Neuronal stem cell (in vitro differentiated cells): ENCODE data around the gene MB21D2.

Experiments
- DNase-seq: peaks from one replicate; pipeline ENCODE4 v3.0.0-alpha.2; 2013; ENCODE audit warnings: low spot score
- H2AFZ ChIP-seq: one replicate; pipeline ENCODE4 v1.6.1; 2013; ENCODE audit warnings: mild to moderate bottlenecking, low read length, inconsistent platforms
- H2AK5ac ChIP-seq: 2 replicates; pipeline ENCODE4 v1.6.1; 2013; ENCODE audit warnings: low read depth, mild to moderate bottlenecking, inconsistent platforms, low read length, moderate library complexity, mixed read lengths
- H2BK120ac ChIP-seq: 2 replicates; pipeline ENCODE4 v1.6.1; 2013; ENCODE audit warnings: low read depth, mild to moderate bottlenecking, inconsistent platforms, low read length, moderate library complexity, mixed read lengths
- H2BK12ac ChIP-seq: one replicate; pipeline ENCODE4 v1.6.1; 2013; ENCODE audit warnings: low read length, inconsistent platforms
- H2BK15ac ChIP-seq: 2 replicates; pipeline ENCODE4 v1.6.1; 2013; ENCODE audit warnings: mild to moderate bottlenecking, low read length, inconsistent platforms, mixed read lengths
- H2BK5ac ChIP-seq: one replicate; pipeline ENCODE4 v1.6.1; 2013; ENCODE audit warnings: inconsistent platforms, mild to moderate bottlenecking, low read length, moderate library complexity
- H3K14ac ChIP-seq: one replicate; pipeline ENCODE4 v1.6.1; 2013; ENCODE audit warnings: low read length, inconsistent platforms
- H3K18ac ChIP-seq: 2 replicates; pipeline ENCODE4 v1.6.1; 2013; ENCODE audit warnings: low read length, inconsistent platforms
- H3K23ac ChIP-seq: 2 replicates; pipeline ENCODE4 v1.6.1; 2013; ENCODE audit warnings: low read depth, mild to moderate bottlenecking, mixed read lengths, low read length, inconsistent platforms; ENCODE audit not compliant: poor library complexity
- H3K27ac ChIP-seq: replicated peaks from 3 replicates; pipeline ENCODE4 v1.5.1; 2013; ENCODE audit warnings: low read length, inconsistent platforms
- H3K27me3 ChIP-seq, 3 experiments: 2 replicates each; pipeline ENCODE4 v1.6.1; 2013; ENCODE audit warnings: low read length in 3 of 3, mild to moderate bottlenecking in 2 of 3, inconsistent platforms in 1 of 3, low read depth in 1 of 3, mixed read lengths in 1 of 3, moderate library complexity in 1 of 3; ENCODE audit not compliant: control insufficient read depth in 3 of 3, insufficient read depth in 3 of 3
- H3K36me3 ChIP-seq, 2 donors: replicated peaks in 1 of 2; 2 replicates each; pipeline ENCODE4 v1.6.1; 2013; ENCODE audit warnings: low read length in 2 of 2; ENCODE audit not compliant: control insufficient read depth in 2 of 2, insufficient read depth in 2 of 2
- H3K4ac ChIP-seq: 2 replicates; pipeline ENCODE4 v1.6.1; 2013; ENCODE audit warnings: inconsistent platforms, mild to moderate bottlenecking, low read length, moderate library complexity
- H3K4me1 ChIP-seq, 2 donors: 1 replicate in 1 of 2; 2 replicates in 1 of 2; pipeline ENCODE4 v1.6.1; 2013; ENCODE audit warnings: low read length in 2 of 2, low read depth in 1 of 2; ENCODE audit not compliant: control insufficient read depth in 2 of 2, insufficient read depth in 1 of 2
- H3K4me2 ChIP-seq: one replicate; pipeline ENCODE4 v1.6.1; 2013; ENCODE audit warnings: mild to moderate bottlenecking, low read length, inconsistent platforms; ENCODE audit not compliant: insufficient read depth, poor library complexity, severe bottlenecking
- H3K4me3 ChIP-seq, 2 donors: 2 replicates each; pipeline ENCODE4 v1.5.1; 2013; ENCODE audit warnings: low read length in 2 of 2, mild to moderate bottlenecking in 2 of 2, inconsistent platforms in 1 of 2, moderate library complexity in 1 of 2
- H3K79me1 ChIP-seq: one replicate; pipeline ENCODE4 v1.6.1; 2013; ENCODE audit warnings: low read depth, mild to moderate bottlenecking, inconsistent platforms, low read length, moderate library complexity
- H3K9ac ChIP-seq: one replicate; pipeline ENCODE4 v1.6.1; 2013; ENCODE audit warnings: mild to moderate bottlenecking, low read depth, low read length, inconsistent platforms; ENCODE audit not compliant: poor library complexity
- H3K9me3 ChIP-seq, 2 donors: replicated peaks in 1 of 2; 2 replicates each; pipeline versions ENCODE3 to v1.6.1; 2013; ENCODE audit warnings: low read length in 2 of 2, mild to moderate bottlenecking in 2 of 2, inconsistent platforms in 1 of 2, low read depth in 1 of 2, mixed read lengths in 1 of 2, moderate library complexity in 1 of 2; ENCODE audit not compliant: control insufficient read depth in 2 of 2, insufficient read depth in 1 of 2
- H4K8ac ChIP-seq: one replicate; pipeline ENCODE4 v1.6.1; 2013; ENCODE audit warnings: low read depth, mild to moderate bottlenecking, inconsistent platforms, low read length, moderate library complexity
- H4K91ac ChIP-seq: one replicate; pipeline ENCODE4 v1.6.1; 2013; ENCODE audit warnings: low read length, low read depth, mild to moderate bottlenecking, inconsistent platforms; ENCODE audit not compliant: poor library complexity
- WGBS, 2 donors: extraction: QIAGEN DNeasy Blood & Tissue Kit; methylation state at CpG; one replicate each; pipeline ENCODE4 v1.1.7; 2013; ENCODE audit warnings: missing lambda C conversion rate in 2 of 2, mixed read lengths in 1 of 2; ENCODE audit not compliant: insufficient read length in 2 of 2, insufficient replicate concordance in 1 of 2; ENCODE audit errors: extremely low coverage in 2 of 2; 5-methylcytosine and 5-hydroxymethylcytosine counted together

The MB21D2 gene

GRCh38 chr3:192911293-192911692 is 6.4 kb downstream of the MB21D2 start:
- Histone ChIP-seq H2BK15ac (no peak overlapping the region), H3K4ac (no peak overlapping the region), H3K9me3 (no peaks in the 10 kb centered on the region), H4K8ac (no peak overlapping the region), H2AK5ac (no peak overlapping the region), H2AFZ (no peak overlapping the region), H3K4me3 (no peak overlapping the region), H3K18ac (no peak overlapping the region), H3K4me1 (peaks cover 10 to 12% of the 10 kb centered on the region in 2 donors), H3K14ac (no peak overlapping the region), H2BK12ac (no peak overlapping the region), H2BK120ac (no peak overlapping the region), H3K79me1 (no peaks in the 10 kb centered on the region), H3K27me3 (no peaks in the 10 kb centered on the region), H2BK5ac (no peak overlapping the region), H3K27ac (no peak overlapping the region), H3K9ac (no peak overlapping the region), H3K23ac (no peak overlapping the region), H3K36me3 (no peaks in the 10 kb centered on the region), H4K91ac (no peak overlapping the region), H3K4me2 (no peak overlapping the region)
- DNase-seq = no peak
- WGBS, 2 donors = no CpG with 5 or more reads among the region's 1 CpG

- Histone ChIP-seq H2BK15ac (no peak overlapping the region), H3K9me3 (peaks cover 0 to 11% of the 10 kb centered on the region in 2 donors), H2BK5ac (no peak overlapping the region), H3K27ac (no peak overlapping the region), H2AFZ (no peak overlapping the region), H3K36me3 (no peaks in the 10 kb centered on the region), H3K4me1 (peaks cover 0 to 1% of the 10 kb centered on the region in 2 donors), H3K79me1 (no peaks in the 10 kb centered on the region), H4K91ac (no peak overlapping the region), H3K4me3 (no peak overlapping the region), H3K4ac (no peak overlapping the region), H2AK5ac (no peak overlapping the region), H3K14ac (no peak overlapping the region), H3K23ac (no peak overlapping the region), H3K4me2 (no peak overlapping the region), H2BK12ac (no peak overlapping the region), H3K9ac (no peak overlapping the region), H4K8ac (no peak overlapping the region), H2BK120ac (no peak overlapping the region), H3K27me3 (no peaks in the 10 kb centered on the region), H3K18ac (no peak overlapping the region)
- no peak for DNase-seq
- no CpG with 5 or more reads among the region's 4 CpGs for WGBS, 2 donors
Observed at GRCh38 chr3:192907784-192908183, 9.9 kb downstream of the MB21D2 start.

- no peak overlapping the region for H3K18ac ChIP-seq
- no peak overlapping the region for H4K91ac ChIP-seq
- H3K4ac ChIP-seq = no peak overlapping the region
- no peak overlapping the region for H3K4me2 ChIP-seq
- no peaks in the 10 kb centered on the region for H3K27me3 ChIP-seq
- H3K14ac ChIP-seq = no peak overlapping the region
- H2BK120ac ChIP-seq = no peak overlapping the region
- H3K9ac ChIP-seq = no peak overlapping the region
- no peak overlapping the region for H3K4me3 ChIP-seq
- no peak overlapping the region for H2AFZ ChIP-seq
- no peaks in the 10 kb centered on the region for H3K79me1 ChIP-seq
- H2BK5ac ChIP-seq = no peak overlapping the region
- WGBS, 2 donors = no CpG with 5 or more reads among the region's 1 CpG
- no peak overlapping the region for H2BK15ac ChIP-seq
- peaks cover 0 to 11% of the 10 kb centered on the region in 2 donors for H3K9me3 ChIP-seq
- H3K4me1 ChIP-seq = peaks cover 0 to 1% of the 10 kb centered on the region in 2 donors
- H4K8ac ChIP-seq = no peak overlapping the region
- H2BK12ac ChIP-seq = no peak overlapping the region
- no peaks in the 10 kb centered on the region for H3K36me3 ChIP-seq
- H2AK5ac ChIP-seq = no peak overlapping the region
- no peak for DNase-seq
- no peak overlapping the region for H3K23ac ChIP-seq
- no peak overlapping the region for H3K27ac ChIP-seq
Observed at GRCh38 chr3:192906940-192907339, 10.7 kb downstream of the MB21D2 start.

GRCh38 chr3:192905980-192906678 is 11.5 kb downstream of the MB21D2 start:
- no peak overlapping the region for H3K4me2 ChIP-seq
- no peak overlapping the region for H3K9ac ChIP-seq
- no peak overlapping the region for H3K4ac ChIP-seq
- no peak overlapping the region for H3K27ac ChIP-seq
- no peak overlapping the region for H4K8ac ChIP-seq
- H3K27me3 ChIP-seq = no peaks in the 10 kb centered on the region
- no peak overlapping the region for H2AK5ac ChIP-seq
- H2BK120ac ChIP-seq = no peak overlapping the region
- no peak overlapping the region for H2BK15ac ChIP-seq
- H3K36me3 ChIP-seq = no peaks in the 10 kb centered on the region
- H2AFZ ChIP-seq = no peak overlapping the region
- DNase-seq = no peak
- H3K18ac ChIP-seq = no peak overlapping the region
- no CpG with 5 or more reads among the region's 3 CpGs for WGBS, 2 donors
- no peak overlapping the region for H2BK5ac ChIP-seq
- H3K79me1 ChIP-seq = no peaks in the 10 kb centered on the region
- no peak overlapping the region for H3K4me3 ChIP-seq
- H2BK12ac ChIP-seq = no peak overlapping the region
- no peak overlapping the region for H3K14ac ChIP-seq
- H3K23ac ChIP-seq = no peak overlapping the region
- no peak overlapping the region for H4K91ac ChIP-seq
- H3K4me1 ChIP-seq = peaks cover 0 to 1% of the 10 kb centered on the region in 2 donors
- H3K9me3 ChIP-seq = peaks cover 0 to 11% of the 10 kb centered on the region in 2 donors
